Colonic mucosa (tissue), 4 donors: ENCODE results near the gene RCBTB2. TPM values are rescaled to one million over a fixed set of nuclear protein-coding genes. Genes with fewer than 3 reads are reported as not detected.

Source experiments
- DNase-seq: peaks from one replicate; pipeline ENCODE4 v3.0.0-alpha.2; 2020
- H3K27ac ChIP-seq: fragments of 200-600 bp; one replicate; pipeline ENCODE4 v1.8.0; 2021
- H3K27me3 ChIP-seq: fragments of 200-600 bp; one replicate; pipeline ENCODE4 v1.8.0; 2021
- H3K36me3 ChIP-seq: fragments of 200-600 bp; one replicate; pipeline ENCODE4 v1.8.0; 2021
- H3K4me1 ChIP-seq: fragments of 200-600 bp; one replicate; pipeline ENCODE4 v1.8.0; 2021; ENCODE audit warnings: mild to moderate bottlenecking
- H3K4me3 ChIP-seq: fragments of 200-600 bp; one replicate; pipeline ENCODE4 v1.8.0; 2021
- H3K9ac ChIP-seq, 2 donors: one replicate each; pipeline ENCODE4 v1.7.0; 2013; ENCODE audit warnings: control low read depth in 2 of 2, low read depth in 2 of 2, low read length in 2 of 2
- H3K9me3 ChIP-seq: fragments of 200-600 bp; one replicate; pipeline ENCODE4 v1.8.0; 2021
- intact Hi-C: fragments of 100-400 bp; cut with DNase I; formaldehyde crosslinking; loops from one replicate; pipeline ENCODE4 v1.14.1; 2022
- total RNA-seq, 2 donors: library from RNA; stranded (reverse); fragmentation: NEBNext Ultra II Directional in 1 of 2; extraction: Animal tissue kit (Norgen Biotek cat#: 25700) in 1 of 2; gene quantifications; one replicate each; pipeline ENCODE4 v1.2.1, GENCODE V29; 2021
- TF ChIP-seq, protein P1 (sequence below): fragments of 200-600 bp; IDR thresholded peaks from one replicate; pipeline ENCODE4 v1.8.0; 2022; ENCODE audit warnings: antibody characterized with exemption, mild to moderate bottlenecking
- donor health status: healthy.
- donor health status: DM: no; HTN: no; CAD: no.
- donor health status: DM: no; HTN: no; CAD: no.

Gene RCBTB2
- total RNA-seq, 2 donors from 2014 or later = 3.3 to 5.5 TPM

GRCh38 chr13:48493066-48493765 lies 39.7 kb downstream of the RCBTB2 start:
- Histone ChIP-seq H3K4me3 (no peak overlapping the region), H3K36me3 (no peaks in the 10 kb centered on the region), H3K4me1 (no peaks in the 10 kb centered on the region), H3K9ac (no peak overlapping the region), H3K27me3 (no peaks in the 10 kb centered on the region), H3K9me3 (no peaks in the 10 kb centered on the region), H3K27ac (no peak overlapping the region)
- TF ChIP-seq, protein P1, sequence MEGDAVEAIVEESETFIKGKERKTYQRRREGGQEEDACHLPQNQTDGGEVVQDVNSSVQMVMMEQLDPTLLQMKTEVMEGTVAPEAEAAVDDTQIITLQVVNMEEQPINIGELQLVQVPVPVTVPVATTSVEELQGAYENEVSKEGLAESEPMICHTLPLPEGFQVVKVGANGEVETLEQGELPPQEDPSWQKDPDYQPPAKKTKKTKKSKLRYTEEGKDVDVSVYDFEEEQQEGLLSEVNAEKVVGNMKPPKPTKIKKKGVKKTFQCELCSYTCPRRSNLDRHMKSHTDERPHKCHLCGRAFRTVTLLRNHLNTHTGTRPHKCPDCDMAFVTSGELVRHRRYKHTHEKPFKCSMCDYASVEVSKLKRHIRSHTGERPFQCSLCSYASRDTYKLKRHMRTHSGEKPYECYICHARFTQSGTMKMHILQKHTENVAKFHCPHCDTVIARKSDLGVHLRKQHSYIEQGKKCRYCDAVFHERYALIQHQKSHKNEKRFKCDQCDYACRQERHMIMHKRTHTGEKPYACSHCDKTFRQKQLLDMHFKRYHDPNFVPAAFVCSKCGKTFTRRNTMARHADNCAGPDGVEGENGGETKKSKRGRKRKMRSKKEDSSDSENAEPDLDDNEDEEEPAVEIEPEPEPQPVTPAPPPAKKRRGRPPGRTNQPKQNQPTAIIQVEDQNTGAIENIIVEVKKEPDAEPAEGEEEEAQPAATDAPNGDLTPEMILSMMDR = no peak
- DNase-seq = no peak
- intact Hi-C loops = no loop called here

DNA sequence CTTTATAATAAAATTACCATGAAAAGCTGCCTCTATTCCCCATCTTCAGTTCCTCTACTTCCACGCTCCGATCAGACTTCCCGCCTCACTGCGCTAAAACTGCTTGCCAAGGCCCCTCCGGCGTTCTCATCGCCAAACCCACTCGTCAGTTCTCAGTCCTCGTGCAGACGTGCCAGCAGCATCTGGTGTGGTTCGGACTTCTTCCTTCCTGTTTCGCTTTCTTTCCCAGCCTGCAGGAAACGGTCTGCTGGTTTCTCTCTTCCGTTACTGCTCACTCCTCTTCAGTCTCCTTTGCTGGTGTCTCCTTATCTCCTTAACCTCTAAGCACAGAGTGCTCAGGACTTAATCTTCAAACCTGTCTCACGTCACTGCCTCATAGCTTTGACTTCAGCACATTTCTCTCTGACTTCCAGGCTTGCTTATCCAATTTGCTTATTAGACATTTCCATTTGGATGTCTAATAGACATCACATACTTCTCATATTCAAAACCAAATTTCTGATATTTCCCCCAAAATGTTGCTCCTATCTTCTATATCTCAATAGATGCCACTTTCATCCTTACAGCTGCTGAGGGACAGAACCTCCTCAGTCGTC lies 40.3 kb downstream of the RCBTB2 start:
- peak; percentile 56 for DNase-seq
- Histone ChIP-seq H3K4me3 (no peak overlapping the region), H3K27me3 (no peaks in the 10 kb centered on the region), H3K4me1 (no peaks in the 10 kb centered on the region), H3K9me3 (no peaks in the 10 kb centered on the region), H3K9ac (no peak overlapping the region), H3K36me3 (no peaks in the 10 kb centered on the region), H3K27ac (peak overlapping the region; percentile 78)
- intact Hi-C loops = no loop called here
- TF ChIP-seq, protein P1 = no peak

DNA sequence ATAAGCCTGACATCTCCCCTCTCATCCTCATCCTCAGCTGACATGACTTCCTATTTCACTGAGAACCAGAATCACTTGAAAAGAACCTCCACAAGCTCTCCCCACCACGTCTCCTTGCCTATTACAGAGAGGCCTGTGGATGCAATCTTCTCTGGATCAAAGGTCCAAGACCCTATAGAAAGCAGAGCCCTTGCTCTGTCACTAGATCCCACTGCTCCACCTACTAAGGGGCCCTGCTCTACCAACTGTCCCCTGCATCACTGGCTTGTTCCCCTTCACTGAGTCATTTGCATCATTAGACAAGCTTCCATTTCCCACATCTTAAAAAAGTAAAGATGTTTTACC lies 40.8 kb downstream of the RCBTB2 start:
- H3K9me3 ChIP-seq = no peaks in the 10 kb centered on the region
- peak overlapping the region; percentile 78 for H3K27ac ChIP-seq
- no peak overlapping the region for H3K9ac ChIP-seq
- H3K4me1 ChIP-seq = no peaks in the 10 kb centered on the region
- DNase-seq = no peak
- intact Hi-C loops = no loop called here
- no peaks in the 10 kb centered on the region for H3K27me3 ChIP-seq
- H3K4me3 ChIP-seq = no peak overlapping the region
- TF ChIP-seq, protein P1 = no peak
- no peaks in the 10 kb centered on the region for H3K36me3 ChIP-seq

DNA sequence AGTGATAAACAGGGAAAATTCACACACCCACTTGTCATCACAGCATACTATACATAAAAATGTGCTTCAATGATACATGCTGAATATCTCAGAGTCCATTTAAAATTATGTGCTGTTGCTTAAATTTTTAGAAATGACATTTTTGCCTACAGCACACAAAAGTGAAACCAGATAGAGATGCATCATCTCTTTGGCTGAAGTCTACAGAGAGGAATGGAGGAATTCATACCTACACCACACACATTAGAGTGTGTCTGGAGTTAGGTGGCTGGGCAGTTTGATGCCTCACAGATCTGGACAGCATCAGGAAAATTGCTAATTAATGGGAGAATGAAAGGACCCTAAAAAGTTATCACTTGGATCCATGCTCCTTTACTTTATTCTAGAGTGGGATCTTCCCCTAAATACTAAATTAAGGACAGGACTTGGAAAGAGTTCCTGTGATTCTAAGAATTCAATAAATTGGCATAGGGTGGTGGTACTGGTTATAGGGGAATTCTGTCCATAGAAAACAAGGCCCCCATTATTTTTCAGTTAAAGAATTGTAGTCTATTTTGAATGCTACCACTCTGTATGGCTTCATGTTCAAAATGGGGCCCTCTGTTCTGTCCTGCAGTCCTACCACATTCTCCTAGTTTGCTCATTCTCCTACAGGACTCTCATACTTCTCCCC lies 41.3 kb downstream of the RCBTB2 start:
- no peak overlapping the region for H3K4me3 ChIP-seq
- DNase-seq = no peak
- H3K36me3 ChIP-seq = no peaks in the 10 kb centered on the region
- no peaks in the 10 kb centered on the region for H3K27me3 ChIP-seq
- intact Hi-C loops = no loop called here
- H3K9me3 ChIP-seq = no peaks in the 10 kb centered on the region
- no peak overlapping the region for H3K9ac ChIP-seq
- TF ChIP-seq, protein P1 = no peak
- H3K27ac ChIP-seq = peak overlapping the region; percentile 78
- H3K4me1 ChIP-seq = no peaks in the 10 kb centered on the region

GRCh38 chr13:48490241-48490640 lies 42.6 kb downstream of the RCBTB2 start:
- Histone ChIP-seq H3K4me1 (no peaks in the 10 kb centered on the region), H3K4me3 (no peak overlapping the region), H3K27ac (no peak overlapping the region), H3K27me3 (no peaks in the 10 kb centered on the region), H3K9me3 (no peaks in the 10 kb centered on the region), H3K36me3 (no peaks in the 10 kb centered on the region), H3K9ac (no peak overlapping the region)
- TF ChIP-seq, protein P1 = no peak
- intact Hi-C loops = no loop called here
- DNase-seq = no peak
